Inflammatory macrophage treated with lipopolysaccharide for 1 hour (primary cell): Measurements from ENCODE around the gene PDIA4.
"Not testable (repeated sequence)": the region's sequence is repeated elsewhere in the genome, so short reads cannot be mapped to it uniquely, and the experiment has no call there.

Source experiments
- DNase-seq, 2 donors: peaks; one replicate each; pipeline ENCODE4 v3.0.0-alpha.2; 2020 to 2022

The PDIA4 gene

DNA sequence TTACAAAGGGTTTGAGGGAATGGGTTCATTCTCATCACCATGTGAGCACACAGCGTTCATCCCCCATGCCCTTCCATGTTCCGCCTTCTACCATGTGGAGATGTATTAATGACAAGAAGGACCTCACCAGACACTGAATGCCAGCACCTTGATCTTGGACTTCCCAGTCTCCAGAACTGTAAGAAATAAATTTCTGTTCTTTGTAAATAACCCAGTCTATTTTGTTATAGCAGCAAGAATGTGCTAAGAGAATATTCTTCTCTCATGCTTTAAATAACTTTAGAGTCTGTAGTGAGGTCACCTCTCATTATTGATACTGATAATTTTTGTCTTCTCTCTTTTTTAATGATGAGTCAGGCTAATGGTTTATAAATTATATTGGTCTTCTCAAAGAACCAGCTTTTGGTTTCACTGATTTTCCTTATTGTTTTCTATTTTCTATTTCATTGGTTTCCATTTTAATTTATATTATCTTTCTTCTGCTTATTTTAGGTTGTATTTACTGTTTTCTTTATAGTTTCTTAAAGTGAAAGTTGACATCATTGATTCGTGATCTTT lies 3.1 kb upstream of the PDIA4 start:
- no peak for DNase-seq

DNA sequence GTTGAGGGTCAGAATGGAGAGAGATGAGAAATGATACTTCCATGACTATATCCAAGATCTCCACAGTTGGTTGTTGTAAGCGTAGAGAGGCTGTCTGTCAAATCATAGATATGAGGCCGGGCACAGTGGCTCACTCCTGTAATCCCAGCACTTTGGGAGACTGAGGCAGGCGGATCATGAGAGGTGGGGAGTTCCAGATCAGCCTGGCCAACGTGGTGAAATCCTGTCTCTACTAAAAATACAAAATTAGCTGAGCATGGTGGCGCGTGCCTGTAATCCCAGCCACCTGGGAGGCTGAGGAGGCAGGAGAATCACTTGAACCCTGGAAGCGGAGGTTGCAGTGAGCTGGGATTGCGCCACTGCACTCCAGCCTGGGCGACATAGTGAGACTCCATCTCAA lies 2.1 kb upstream of the PDIA4 start:
- DNase-seq: not testable (repeated sequence)

DNA sequence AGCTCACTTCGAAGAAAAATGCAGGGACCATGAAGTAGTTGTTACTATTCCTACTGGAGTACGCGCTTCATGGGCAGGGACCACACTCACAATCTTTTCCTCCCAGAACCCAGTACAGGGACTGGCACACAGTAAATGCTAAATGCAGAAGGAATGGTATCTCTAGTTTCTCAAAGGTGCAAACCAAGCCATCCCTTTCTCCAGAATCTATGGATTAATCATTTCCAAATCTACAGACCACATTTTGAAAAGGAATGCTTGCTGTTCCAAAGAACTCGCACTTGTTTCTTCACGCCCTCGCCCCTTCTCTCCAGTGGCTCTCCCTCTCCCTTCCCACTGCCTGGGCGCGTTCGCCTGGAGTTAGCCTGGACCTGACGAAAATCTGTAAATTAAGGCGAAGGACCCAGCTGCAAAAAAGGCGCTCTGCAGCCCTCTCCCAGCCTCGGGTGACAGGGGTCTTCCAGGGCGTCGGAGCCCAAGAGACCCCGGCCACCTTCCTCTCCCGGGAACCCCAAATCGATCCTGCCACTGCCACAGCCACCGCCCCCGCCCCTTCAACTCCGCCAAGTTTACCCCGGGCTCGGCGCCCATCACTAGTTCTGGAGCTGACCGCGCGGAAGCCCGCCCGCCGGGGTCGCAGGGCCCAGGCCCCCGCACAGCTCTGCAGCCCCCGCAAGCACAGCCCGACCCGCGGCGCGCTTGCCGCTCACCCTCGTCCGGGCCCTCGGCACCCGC lies 527 bp downstream of the PDIA4 start:
- DNase-seq: peak in 1 of 2 donors; percentile 5

DNA sequence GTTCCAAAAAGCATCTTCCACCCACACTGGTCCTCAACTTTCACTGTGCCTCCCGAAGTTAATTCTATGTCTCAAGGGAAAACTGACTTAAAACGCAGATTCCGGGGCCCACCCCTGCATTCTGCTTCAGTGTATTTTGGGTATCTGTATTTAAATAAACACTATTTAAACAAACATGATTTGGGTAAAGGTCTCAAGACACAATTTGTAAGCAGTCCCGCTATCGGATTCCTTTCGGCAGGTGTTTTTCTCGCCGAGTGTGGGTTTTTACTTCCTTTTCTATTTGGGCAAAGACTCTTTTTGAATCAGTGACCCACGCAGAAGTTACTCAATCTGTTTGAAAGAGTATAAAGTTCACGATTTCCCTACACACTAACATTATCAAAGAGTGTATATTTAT lies 1.2 kb downstream of the PDIA4 start:
- DNase-seq: peak; percentile 37 to 41

DNA sequence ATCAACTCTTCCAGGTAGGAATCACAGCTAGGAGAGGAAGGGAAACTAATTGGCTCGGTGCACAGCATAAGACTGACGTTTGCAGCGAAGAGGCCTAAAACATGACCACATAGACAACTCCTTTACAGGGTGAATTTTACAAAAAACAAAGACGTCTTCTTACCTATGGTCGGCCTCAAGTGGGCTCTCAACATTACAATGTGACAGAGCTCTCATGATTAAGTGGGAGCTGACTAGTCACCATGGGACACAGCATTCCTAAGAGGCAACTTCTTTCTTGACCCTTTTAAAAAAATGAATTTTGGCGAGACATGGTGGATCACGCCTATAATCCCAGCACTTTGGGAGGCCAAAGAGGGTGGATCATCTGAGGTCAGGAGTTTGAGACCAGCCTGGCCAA lies 4.6 kb downstream of the PDIA4 start:
- no peak for DNase-seq

DNA sequence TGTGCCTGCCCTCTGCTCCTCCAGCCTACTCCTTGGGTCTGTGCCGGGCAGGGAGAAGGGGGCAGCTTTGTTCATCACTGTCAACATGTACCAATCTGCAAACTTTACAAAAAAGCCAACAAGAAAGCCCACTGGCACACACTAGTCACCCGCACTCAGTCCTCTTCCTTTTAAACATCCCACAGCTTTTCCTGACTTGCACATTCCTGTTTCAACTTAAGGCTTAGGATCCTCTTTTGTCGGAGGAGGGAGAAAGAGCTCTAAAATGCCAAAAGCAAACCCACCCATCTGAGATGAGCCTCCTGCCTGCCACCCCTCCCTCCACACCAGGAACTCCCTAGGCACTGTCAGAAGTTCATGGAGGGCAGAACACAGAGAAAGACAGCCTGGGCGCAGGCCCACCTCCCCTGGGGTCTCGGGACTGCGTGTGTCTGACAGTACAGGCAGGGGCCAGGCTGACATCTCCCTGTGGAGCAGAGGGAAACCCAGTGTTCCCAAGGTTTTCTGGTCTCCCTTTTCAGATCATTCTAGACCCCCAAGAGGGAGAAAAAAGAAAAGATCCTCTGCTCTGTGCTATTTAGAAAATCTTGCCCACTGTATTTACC lies 5.4 kb downstream of the PDIA4 start:
- peak; percentile 18 to 40 for DNase-seq

DNA sequence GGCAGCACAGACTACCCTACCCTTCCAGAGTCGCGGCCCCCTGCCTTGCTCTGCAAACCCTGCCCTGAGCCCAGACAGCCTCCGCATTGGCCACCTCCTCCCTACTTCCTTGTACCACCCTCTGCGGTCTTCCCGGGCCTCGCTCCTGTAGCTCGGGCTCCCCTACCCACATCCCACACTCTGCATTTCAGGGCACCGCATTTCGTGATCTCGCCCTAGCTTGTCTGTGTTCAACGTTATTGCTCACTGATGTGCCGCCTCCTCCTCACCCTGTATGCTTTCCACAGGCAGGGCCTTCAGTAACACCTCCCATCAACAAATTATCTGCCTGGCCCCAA lies 6.6 kb downstream of the PDIA4 start:
- no peak for DNase-seq

DNA sequence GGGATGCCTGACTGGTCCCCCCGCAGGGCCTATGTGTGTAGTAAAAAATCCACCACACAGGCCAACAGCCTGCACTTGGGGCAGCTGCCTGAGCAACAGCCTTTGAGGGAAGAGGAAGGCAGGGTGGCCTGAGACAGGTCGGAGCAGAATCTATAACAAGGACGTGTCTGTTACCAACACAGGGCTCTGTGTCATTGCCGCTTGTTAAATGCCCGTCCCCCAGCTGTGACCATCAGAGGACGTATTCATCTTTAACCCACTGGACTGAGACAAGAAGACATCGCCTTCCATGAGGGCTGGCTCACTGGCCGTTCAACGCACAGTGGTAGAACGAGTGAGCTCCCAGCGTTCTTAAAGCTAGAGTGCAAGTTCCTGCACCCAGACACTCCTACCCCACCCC lies 7.8 kb downstream of the PDIA4 start:
- no peak for DNase-seq

DNA sequence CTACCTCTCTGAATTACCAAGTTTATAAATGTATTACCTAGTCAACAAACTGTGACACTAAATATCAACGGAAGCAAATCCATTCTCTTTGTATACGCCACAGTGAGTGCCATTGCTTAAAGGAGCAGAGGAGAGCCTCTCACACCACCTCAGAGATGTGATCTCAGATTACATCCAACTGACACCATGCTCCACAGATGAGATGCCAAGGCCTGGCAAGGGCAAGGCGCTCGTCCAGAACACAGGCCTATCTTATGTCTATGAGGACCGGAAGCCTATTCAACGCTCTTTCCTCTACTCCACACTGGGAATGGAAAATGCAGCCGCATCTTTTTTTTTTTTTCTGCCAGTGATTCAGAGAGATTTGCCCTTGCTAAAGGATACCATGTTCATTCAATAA lies 11.4 kb downstream of the PDIA4 start:
- DNase-seq: no peak

DNA sequence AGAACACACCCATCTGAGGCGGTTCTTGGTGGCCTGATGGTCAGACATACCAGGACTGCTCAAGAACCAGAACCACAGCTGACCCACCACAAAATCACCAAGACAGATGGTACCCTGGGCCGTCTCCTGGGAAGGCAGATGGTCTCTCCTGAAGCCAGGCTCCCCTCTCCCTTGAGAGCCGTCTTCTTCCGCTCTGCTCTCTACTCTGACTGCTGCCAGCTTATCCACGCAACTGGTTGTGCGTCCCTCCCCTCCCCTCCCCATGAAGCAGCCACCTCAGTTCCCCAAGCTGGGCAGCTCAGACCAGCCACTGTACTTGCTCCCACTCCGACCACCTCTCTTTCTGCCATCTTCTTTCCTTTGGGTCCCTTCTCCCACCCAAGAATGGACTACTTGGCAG lies 14.0 kb downstream of the PDIA4 start:
- no peak for DNase-seq

DNA sequence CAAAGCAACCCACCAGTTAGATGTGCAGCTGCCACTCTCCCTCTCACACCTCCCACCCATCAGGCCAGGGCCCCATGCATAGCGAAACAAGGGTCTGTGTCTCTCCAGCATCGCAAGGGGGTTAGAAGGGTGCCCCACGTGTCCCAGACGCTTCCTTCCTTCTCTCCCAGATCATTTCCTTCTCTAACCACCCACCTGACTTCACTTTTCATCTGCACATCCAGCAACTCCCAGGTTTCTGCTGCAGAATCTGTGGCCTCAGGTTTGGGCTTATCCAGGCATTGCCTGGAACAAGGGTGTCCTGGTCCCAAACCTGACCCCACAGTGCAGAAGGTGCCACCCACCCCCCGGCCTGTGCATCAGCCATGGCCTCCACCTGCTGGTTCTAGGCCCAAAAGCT lies 14.4 kb downstream of the PDIA4 start:
- no peak for DNase-seq

DNA sequence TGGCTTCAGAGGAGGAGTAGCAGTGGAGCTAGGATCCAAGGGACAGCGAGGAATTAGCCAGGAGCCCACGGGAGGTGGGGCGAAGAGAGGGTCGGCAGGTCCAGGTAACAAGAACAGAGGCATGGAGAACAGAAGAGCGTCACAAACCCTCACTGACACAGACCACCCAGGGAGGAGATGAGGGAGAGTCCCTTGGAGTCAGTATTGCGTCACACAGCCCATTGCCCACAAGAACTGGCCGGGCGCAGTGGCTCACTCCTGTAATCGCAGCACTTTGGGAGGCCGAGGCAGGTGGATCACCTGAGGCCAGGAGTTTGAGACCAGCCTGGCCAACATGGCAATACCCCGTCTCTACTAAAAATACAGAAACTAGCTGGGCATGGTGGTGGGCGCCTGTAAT lies 15.6 kb downstream of the PDIA4 start:
- DNase-seq: not testable (repeated sequence)

DNA sequence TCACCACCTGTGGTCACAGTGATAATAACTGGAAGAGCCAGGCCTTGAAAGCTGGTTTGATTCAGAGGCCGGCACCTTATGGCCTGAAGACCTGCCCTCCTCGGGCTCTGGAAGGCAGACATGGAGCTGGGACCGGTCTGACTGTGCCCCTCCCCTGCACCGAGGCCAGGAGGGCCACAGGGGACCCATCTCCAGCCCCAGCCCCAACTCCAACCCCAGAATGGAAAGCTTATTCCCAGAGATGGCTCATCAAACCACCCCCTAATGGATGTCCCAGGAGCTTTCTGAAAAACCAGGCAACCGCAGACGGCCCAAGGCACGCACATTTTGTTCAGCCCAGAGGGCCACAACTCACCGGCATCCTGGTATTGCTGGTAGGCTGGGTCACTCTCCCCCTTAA lies 16.8 kb downstream of the PDIA4 start:
- DNase-seq: no peak

DNA sequence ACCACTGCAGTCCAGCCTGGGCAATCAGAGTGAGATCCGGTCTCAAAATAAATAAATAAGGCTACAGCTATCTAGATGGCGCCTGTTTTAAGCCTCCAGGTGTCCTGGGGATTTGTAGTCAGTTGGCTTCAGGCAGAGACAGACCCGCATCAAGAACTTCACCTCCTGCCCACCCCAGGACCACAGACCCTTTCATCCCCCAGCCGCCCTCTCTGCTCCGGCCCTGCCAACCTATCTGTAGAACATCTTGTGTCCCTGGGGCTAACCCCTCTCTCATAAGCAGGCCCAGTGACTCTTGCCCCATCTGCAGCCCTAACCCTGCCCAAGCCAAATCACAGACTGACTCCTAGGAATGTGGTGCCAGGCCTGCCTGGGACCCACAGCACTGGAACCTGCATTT lies 17.9 kb downstream of the PDIA4 start:
- DNase-seq: no peak

DNA sequence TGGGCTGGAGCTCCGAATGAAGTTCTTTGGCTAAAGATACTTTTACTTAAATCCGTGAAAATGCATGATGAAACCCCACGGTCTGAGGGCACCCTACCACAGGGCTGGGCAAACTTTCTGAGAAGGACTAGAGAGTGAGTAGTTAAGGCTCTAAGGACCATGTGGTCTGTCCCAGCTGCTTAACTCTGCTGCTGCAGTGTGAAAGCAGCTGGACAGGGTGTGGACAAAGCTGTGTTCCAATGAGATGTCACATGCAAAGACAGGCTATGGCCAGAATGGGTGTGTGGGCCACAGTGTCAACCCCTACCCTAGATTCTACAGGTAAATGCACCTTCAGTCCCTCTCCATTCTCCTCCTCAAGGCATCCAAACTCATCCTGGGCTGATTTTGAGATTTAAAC lies 18.8 kb downstream of the PDIA4 start:
- DNase-seq: no peak

DNA sequence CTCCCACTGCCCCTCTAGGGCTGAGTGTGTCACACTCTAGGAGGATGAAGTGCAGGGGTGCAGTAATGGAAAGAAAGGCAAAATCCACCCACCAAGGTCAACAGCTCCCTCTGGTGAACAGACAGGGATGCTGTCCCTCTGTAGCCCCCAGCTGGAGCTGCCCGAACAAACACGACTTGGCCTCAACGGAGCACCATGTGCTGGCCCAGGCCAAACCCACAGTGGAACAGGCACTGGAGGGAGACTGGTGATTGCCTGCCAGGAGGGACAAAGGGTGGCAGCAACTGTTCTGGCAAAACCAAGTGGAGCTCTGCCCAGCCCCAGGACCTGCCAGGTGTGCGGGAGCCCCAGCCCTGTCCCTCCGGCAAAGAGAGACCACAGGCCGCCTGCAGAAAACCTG lies 20.7 kb downstream of the PDIA4 start:
- no peak for DNase-seq

DNA sequence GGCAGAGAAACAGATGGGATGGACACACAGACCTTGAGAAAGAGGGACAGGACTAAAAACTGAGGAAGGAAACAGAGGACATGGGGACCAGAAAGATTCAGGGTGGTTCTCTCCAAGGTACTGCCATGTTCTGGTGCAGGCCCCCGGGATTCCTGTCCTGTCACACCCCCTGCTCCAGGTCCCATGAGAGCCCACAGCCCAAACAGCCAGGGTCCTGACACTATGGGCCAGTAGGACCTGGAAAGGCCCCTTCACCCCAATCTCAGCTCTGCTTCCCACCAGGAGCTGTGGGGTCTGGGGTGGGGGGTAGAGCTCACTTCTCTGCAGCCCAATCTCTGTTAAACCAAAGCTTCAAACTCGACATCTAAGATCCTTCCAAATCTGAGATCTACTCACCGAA lies 21.2 kb downstream of the PDIA4 start:
- DNase-seq: no peak

DNA sequence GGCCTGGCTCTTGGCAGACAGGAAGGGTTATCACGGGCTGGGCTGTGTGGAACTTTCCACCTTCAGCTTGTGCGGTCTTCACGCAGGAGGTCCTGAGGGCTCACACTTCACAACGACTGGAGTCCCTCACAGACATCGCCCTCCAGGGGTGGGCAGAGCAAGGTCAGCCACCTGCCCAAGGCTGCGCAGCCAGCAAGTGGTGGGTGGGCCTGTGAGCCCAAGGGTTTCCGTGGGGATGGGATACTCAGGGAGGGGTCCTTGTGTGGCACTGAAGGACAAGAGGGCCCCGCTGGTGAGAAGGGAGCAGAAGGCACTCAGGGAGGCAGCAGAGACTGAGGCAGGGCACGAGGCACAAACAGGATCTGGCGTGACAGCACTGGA lies 22.0 kb downstream of the PDIA4 start:
- DNase-seq: no peak

DNA sequence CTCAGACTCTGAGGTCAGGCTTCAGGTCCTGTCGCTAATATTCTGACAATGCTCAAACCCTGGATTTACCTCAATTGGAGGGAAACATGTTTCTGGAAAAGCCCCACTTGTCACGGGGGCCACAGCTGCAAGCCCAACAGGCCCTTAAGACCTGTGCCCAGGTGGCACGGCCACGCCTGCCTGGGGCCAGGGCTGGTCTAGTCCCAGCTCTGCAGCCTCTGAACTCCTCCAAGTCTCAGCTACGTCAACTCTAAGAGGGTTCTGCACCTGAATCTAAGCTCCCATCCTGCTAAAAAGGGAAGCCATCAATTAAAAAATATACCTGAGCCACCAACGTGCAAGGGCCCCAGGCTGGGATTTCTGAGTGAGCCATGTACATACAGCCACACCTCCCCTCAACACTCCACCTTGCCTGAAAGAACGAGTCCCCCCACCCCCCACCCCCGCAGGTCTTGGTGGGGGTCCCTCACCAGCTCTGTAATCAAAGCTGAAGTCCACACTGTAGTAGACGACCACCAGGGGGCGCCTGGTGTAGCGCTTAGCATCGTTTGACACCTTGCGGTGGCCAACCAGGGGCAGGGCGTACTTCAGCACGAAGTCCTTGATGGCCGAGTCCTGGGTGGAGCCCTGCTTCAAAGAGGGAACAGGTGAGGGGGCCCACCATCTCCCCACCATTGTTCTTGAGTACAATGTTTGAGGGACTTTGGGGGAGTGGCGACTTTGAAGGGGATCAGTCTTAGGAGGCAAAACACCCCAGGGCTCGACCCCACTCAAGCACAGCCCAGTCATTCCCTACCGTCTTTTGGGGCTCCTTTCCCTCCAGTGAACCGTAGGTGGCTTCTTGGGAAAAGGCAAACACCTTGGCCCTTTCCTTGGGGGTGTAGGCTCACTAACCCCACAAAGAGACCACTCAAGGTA lies 22.6 kb downstream of the PDIA4 start:
- peak; percentile 53 to 90 for DNase-seq

DNA sequence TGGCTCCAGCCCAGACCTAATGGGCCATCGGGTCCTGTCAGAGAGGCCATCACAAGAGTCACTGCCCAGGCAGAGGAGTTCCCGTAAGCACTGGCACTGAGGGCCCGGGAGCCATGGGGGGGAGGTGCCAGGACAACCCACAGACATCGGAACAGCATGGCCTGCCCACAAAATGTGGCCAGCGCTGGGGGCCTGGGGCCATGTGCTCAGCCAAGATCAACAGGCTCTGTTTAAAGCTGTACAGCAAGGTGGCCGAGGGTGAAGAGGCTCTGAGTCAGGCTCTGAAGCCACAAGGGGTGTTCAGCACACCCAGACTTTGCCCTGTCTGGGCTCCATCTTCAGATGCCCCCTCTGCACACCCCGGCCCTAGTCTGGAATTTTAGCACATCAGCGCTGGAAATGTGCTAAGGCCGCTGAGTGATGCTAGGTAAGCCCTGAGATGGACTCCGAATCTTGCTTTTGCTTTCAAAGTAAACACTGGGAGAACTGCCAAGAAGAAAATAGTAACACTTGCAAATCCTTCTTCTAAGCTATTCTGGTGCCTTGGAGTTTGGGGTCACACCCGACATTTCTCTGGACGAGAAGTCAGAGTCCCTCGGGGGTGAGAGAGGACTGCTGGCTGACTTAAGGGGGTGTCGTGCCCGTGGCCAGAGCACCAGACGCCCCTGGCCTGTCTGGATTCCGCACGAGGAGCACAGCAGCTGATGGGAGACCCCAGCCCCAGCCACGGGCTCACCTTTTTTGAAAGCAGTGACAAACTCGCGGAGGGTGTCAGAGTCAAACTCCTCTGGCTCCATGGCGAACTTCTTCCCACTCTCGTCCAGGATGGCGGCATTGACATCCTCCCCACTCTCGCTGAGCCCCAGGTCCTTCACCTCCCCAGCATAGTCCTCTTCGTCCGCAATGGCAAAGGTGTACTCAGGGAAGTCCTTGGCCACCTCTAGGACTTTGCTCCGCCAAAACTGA lies 23.6 kb downstream of the PDIA4 start:
- no peak for DNase-seq

DNA sequence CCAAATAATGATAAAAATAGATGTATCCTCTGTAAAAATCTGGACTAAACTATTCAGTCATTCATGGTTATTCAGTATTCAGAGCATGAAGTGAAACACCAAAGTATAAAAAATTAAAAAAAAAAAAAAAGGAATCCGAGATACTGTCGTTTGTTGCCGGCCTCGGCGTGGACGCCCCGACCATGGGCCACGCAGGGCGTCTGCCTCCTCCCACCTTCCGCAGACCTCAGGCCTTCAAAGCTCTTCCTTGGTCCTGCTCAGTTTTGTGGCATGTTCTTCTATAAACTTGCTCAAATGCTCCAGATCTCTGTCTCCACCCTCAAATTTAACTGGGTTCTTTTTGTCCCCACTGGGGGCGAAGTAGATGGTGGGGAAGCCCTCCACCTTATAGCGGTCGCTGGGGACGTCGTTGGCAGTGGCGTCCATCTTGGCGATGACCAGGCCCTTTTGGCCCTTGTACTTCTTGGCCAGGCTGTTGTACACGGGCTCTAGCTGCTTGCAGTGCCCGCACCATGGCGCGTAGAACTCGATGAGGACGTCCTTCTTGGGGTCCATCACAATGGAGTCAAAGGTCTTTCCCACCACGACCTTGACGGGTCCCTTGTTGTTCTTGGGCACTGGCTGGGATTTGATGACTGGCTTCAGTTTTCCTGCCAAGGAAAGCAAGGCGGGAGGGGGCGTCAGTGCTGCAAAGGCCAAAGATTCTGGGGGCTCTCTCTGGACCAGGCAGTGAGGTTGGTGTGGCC lies 24.6 kb downstream of the PDIA4 start:
- no peak for DNase-seq

DNA sequence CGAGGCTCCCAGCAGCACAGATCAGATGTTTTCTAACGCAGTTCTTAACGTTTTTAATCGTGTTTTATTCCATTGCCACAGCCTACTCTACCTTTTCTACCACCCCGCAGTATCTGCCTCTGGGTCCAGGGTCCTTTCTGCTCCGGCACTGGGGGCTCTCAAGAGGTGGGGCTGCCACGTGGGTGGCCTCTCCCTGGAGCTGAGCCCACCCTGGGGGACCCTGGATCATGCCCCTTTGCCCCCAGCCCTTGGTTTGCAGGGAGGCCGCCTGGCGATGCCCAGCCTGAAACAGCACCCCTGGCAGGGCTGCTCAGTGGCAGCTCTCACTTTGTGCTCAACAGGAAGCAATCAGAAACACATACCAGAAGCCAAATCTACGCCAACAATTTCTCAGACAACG lies 25.3 kb downstream of the PDIA4 start:
- DNase-seq: no peak
